ENCODE measurements around the gene DOK3. TPM values are rescaled to one million over a fixed set of nuclear protein-coding genes. Genes with fewer than 3 reads are reported as not detected.

DOK3 gene
- total RNA-seq, 1 experiment from 2014 or later, result 16.4 TPM

DNA sequence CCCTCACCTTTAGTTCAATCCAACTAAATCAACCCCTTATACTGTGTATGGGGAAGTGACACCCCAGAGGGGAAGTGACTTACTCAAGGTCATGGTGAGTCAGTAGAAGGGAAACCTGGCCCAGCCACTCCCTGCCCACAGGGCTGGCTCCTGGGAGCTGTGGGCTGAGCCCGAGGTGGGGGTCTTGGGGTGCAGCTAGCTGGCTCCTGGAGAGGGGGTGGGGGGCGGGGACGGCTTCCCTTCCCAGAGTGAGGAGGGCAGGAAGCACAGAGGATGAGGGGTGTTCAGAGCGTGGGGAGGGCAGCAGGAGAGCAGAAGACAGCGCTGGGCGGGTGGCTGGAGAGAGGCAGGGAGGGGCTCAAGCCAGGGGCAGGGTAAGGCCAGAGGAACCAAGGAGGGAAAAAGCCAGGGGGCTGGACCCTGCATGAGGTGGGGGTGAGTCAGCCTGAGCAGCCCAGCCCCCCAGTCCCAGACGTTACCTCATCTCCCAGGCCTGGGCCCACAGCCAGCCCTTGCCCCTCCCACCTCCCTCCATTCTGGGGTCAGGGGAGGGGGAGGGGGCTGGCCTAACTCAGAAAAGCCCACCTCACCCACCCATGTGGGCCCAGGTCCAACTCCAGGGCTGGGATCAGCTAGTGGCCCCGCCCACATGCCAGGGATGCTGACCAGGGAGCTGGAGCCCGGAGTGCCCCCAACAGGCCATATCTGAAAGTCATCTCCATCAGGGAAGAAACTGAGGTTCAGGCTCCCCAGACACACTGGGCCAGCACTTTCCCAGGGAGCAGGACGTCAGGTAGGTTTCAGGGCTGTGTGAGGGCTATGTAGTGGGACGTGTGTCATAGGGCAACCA lies 15.1 kb downstream of the DOK3 start:
- peaks cover 25 to 41% (median 36%) of the 10 kb centered on the region in 3 experiments for H3K36me3 Mint-ChIP-seq (ENCODE audit: insufficient read depth in 1 of 3, low read depth in 3 of 3)
- no peak overlapping the region for H3K9ac ChIP-seq (ENCODE audit: extremely low read depth, insufficient read length, low read length)
- H3K27ac ChIP-seq (ENCODE audit: insufficient read length, low read depth, low read length), result no peak overlapping the region
- peak overlapping the region; percentile 64 for H3K18ac ChIP-seq (ENCODE audit: insufficient read length, low read depth, low read length)
- H4K20me1 ChIP-seq (ENCODE audit: control insufficient read depth, insufficient read depth, insufficient read length), result no peaks in the 10 kb centered on the region
- no CpG with 5 or more reads among the region's 11 CpGs for WGBS (ENCODE audit: extremely low coverage, insufficient read length, low lambda C conversion rate)
- DNase-seq, result peak; percentile 86
- H3K4me3 Mint-ChIP-seq, result peak overlapping the region; percentile 32 to 75; a peak in 2 of 5 replicates
- no peak overlapping the region for H4K91ac ChIP-seq (ENCODE audit: insufficient read length, low read depth, low read length)
- H3K27me3 ChIP-seq (ENCODE audit: insufficient read depth, low read length), result no peaks in the 10 kb centered on the region; the same call in 1 of the 2 replicates
- peak overlapping the region in 2 of 3 experiments; percentile 72 to 75; a peak in 5 of 7 replicates for H3K27ac Mint-ChIP-seq
- no peak overlapping the region for H3K23ac ChIP-seq (ENCODE audit: insufficient read length, low read depth, low read length)
- H2BK15ac ChIP-seq (ENCODE audit: low read depth, low read length), result no peak overlapping the region
- no peaks in the 10 kb centered on the region for H3K79me1 ChIP-seq (ENCODE audit: insufficient read depth, low read depth, low read length, poor library complexity, severe bottlenecking)
- no peaks in the 10 kb centered on the region; a peak in 1 of 5 replicates for H3K9me3 Mint-ChIP-seq
- H2AFZ ChIP-seq (ENCODE audit: low read length), result no peak overlapping the region
- H3T11ph ChIP-seq (ENCODE audit: low read length), result no peak overlapping the region
- no peak overlapping the region for H4K5ac ChIP-seq (ENCODE audit: insufficient read length, low read depth, low read length)
- H2BK5ac ChIP-seq (ENCODE audit: insufficient read length, low read length), result no peak overlapping the region
- peaks cover 30 to 54% of the 10 kb centered on the region in 2 experiments for H3K4me1 Mint-ChIP-seq
- H3K27me3 Mint-ChIP-seq (ENCODE audit: low read depth), result peaks cover 18% of the 10 kb centered on the region
- H2AK5ac ChIP-seq (ENCODE audit: insufficient read length, low read length), result no peak overlapping the region
- H3K9me3 ChIP-seq (ENCODE audit: control insufficient read depth, low read depth, low read length), result no peaks in the 10 kb centered on the region
- H3K56ac ChIP-seq (ENCODE audit: insufficient read length, low read depth, low read length), result no peak overlapping the region
- H2BK20ac ChIP-seq (ENCODE audit: low read depth, low read length, poor library complexity, severe bottlenecking), result no peak overlapping the region
- H3K23me2 ChIP-seq (ENCODE audit: insufficient read length, low read depth, low read length, poor library complexity, severe bottlenecking), result peaks cover 4% of the 10 kb centered on the region
- peak overlapping the region; percentile 41 for H3K14ac ChIP-seq (ENCODE audit: insufficient read depth, low read length)
- H3K4me1 ChIP-seq (ENCODE audit: insufficient read depth, low read length), result peaks cover 5% of the 10 kb centered on the region; the same call in 1 of the 2 replicates
- H3K4me2 ChIP-seq (ENCODE audit: insufficient read depth, insufficient read length, low read length), result no peak overlapping the region
- TF ChIP-seq, protein P1, sequence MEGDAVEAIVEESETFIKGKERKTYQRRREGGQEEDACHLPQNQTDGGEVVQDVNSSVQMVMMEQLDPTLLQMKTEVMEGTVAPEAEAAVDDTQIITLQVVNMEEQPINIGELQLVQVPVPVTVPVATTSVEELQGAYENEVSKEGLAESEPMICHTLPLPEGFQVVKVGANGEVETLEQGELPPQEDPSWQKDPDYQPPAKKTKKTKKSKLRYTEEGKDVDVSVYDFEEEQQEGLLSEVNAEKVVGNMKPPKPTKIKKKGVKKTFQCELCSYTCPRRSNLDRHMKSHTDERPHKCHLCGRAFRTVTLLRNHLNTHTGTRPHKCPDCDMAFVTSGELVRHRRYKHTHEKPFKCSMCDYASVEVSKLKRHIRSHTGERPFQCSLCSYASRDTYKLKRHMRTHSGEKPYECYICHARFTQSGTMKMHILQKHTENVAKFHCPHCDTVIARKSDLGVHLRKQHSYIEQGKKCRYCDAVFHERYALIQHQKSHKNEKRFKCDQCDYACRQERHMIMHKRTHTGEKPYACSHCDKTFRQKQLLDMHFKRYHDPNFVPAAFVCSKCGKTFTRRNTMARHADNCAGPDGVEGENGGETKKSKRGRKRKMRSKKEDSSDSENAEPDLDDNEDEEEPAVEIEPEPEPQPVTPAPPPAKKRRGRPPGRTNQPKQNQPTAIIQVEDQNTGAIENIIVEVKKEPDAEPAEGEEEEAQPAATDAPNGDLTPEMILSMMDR (conservative IDR thresholded peaks at IDR 0.05), result peak; percentile 45; the same call in 2 of the 3 replicates
- peak overlapping the region; percentile 63 for H2BK120ac ChIP-seq (ENCODE audit: low read depth, low read length, poor library complexity, severe bottlenecking)
- no peak overlapping the region for H4K8ac ChIP-seq (replicated peaks; ENCODE audit: insufficient read length, low read depth, low read length)
- no peak overlapping the region; the same call in 1 of the 2 replicates for H3K4ac ChIP-seq (ENCODE audit: low read depth, low read length)
- H2BK12ac ChIP-seq (ENCODE audit: insufficient read length, low read depth, low read length), result no peak overlapping the region
- H3K79me2 ChIP-seq (ENCODE audit: insufficient read depth, low read length), result no peaks in the 10 kb centered on the region
